CD14-positive monocyte (primary cell): Measurements from ENCODE around the gene TTC28. TPM values are rescaled to one million over a fixed set of nuclear protein-coding genes. Genes with fewer than 3 reads are reported as not detected.

Experiments
- DNase-seq, 3 donors: peaks; one replicate each; pipeline ENCODE4 v3.0.0-alpha.2; 2011 to 2022
- H2AFZ ChIP-seq: 2 replicates; pipeline ENCODE4 v1.6.0; 2012; ENCODE audit warnings: mild to moderate bottlenecking, low read depth, low read length, inconsistent platforms; ENCODE audit not compliant: insufficient read depth, poor library complexity, severe bottlenecking
- H3K27ac ChIP-seq, 2 donors: 1 replicate in 1 of 2; 2 replicates in 1 of 2; pipeline ENCODE4 v1.5.1; 2012 to 2013; ENCODE audit warnings: low read length in 2 of 2, control low read depth in 1 of 2, inconsistent platforms in 1 of 2, low read depth in 1 of 2, mild to moderate bottlenecking in 1 of 2
- H3K27me3 ChIP-seq, 2 donors: one replicate each; pipeline versions ENCODE4 v1.6.0 to v1.6.1; 2011 to 2013; ENCODE audit warnings: low read length in 2 of 2; ENCODE audit not compliant: control insufficient read depth in 2 of 2, insufficient read depth in 2 of 2
- H3K36me3 ChIP-seq, 2 donors: replicated peaks in 1 of 2; 1 replicate in 1 of 2; 2 replicates in 1 of 2; pipeline versions ENCODE4 v1.5.1 to v1.6.1; 2012 to 2013; ENCODE audit warnings: low read length in 2 of 2, control low read depth in 1 of 2, inconsistent platforms in 1 of 2, mild to moderate bottlenecking in 1 of 2; ENCODE audit not compliant: insufficient read depth in 2 of 2, control insufficient read depth in 1 of 2
- H3K4me1 ChIP-seq, 2 donors: 1 replicate in 1 of 2; 2 replicates in 1 of 2; pipeline versions ENCODE4 v1.5.1 to v1.6.1; 2012 to 2013; ENCODE audit warnings: low read length in 2 of 2, control low read depth in 1 of 2, inconsistent platforms in 1 of 2, mild to moderate bottlenecking in 1 of 2, moderate library complexity in 1 of 2; ENCODE audit not compliant: insufficient read depth in 2 of 2, control insufficient read depth in 1 of 2
- H3K4me2 ChIP-seq: replicated peaks from 2 replicates; pipeline ENCODE3; 2012; ENCODE audit warnings: low read length, moderate library complexity, mild to moderate bottlenecking; ENCODE audit not compliant: poor library complexity, severe bottlenecking; ENCODE audit errors: extremely low read depth
- H3K4me3 ChIP-seq, 3 experiments: fragments of 200-600 bp in 1 of 3; sonication (generic) in 1 of 3; replicated peaks in 1 of 3; 1 replicate in 2 of 3; 2 replicates in 1 of 3; pipeline ENCODE4 v1.5.1; 2011 to 2013; ENCODE audit warnings: low read length in 3 of 3, mild to moderate bottlenecking in 3 of 3, control low read depth in 2 of 3, low read depth in 2 of 3, inconsistent platforms in 1 of 3, moderate library complexity in 1 of 3
- H3K79me2 ChIP-seq: 2 replicates; pipeline ENCODE4 v1.6.0; 2012; ENCODE audit warnings: mild to moderate bottlenecking, control low read depth, inconsistent platforms, low read length, moderate library complexity; ENCODE audit not compliant: insufficient read depth
- H3K9ac ChIP-seq: 2 replicates; pipeline ENCODE4 v1.6.0; 2017; ENCODE audit warnings: low read length, mild to moderate bottlenecking; ENCODE audit not compliant: insufficient read depth, poor library complexity, severe bottlenecking
- H3K9me3 ChIP-seq, 2 donors: replicated peaks in 1 of 2; 1 replicate in 1 of 2; 2 replicates in 1 of 2; pipeline versions ENCODE4 v1.5.1 to v1.6.1; 2012 to 2013; ENCODE audit warnings: low read length in 2 of 2, control low read depth in 1 of 2; ENCODE audit not compliant: control insufficient read depth in 1 of 2, insufficient read depth in 1 of 2
- H4K20me1 ChIP-seq: 2 replicates; pipeline ENCODE4 v1.6.0; 2012; ENCODE audit warnings: mild to moderate bottlenecking, low read length, control low read depth, moderate library complexity; ENCODE audit not compliant: insufficient read depth
- H3K27ac Mint-ChIP-seq, 7 donors: one replicate each; pipeline ENCODE4 v1.8.0; 2020; ENCODE audit warnings: mild to moderate bottlenecking in 7 of 7, mixed read lengths in 7 of 7, moderate library complexity in 6 of 7, inconsistent platforms in 2 of 7
- H3K27me3 Mint-ChIP-seq, 3 donors: one replicate each; pipeline ENCODE4 v1.8.0; 2021 to 2022; ENCODE audit warnings: low read depth in 3 of 3, mild to moderate bottlenecking in 3 of 3, mixed read lengths in 3 of 3, moderate library complexity in 3 of 3, inconsistent platforms in 1 of 3
- H3K36me3 Mint-ChIP-seq, 2 donors: one replicate each; pipeline ENCODE4 v1.8.0; 2020; ENCODE audit warnings: mixed read lengths in 2 of 2, inconsistent platforms in 1 of 2, mild to moderate bottlenecking in 1 of 2
- H3K4me1 Mint-ChIP-seq: one replicate; pipeline ENCODE4 v1.8.0; 2020; ENCODE audit warnings: mild to moderate bottlenecking, mixed read lengths
- H3K4me3 Mint-ChIP-seq, 2 donors: one replicate each; pipeline ENCODE4 v1.8.0; 2020; ENCODE audit warnings: mild to moderate bottlenecking in 2 of 2, mixed read lengths in 2 of 2, moderate library complexity in 1 of 2
- H3K9me3 Mint-ChIP-seq, 7 donors: one replicate each; pipeline ENCODE4 v1.8.0; 2020 to 2022; ENCODE audit warnings: mixed read lengths in 7 of 7, mild to moderate bottlenecking in 6 of 7, moderate library complexity in 6 of 7, inconsistent platforms in 2 of 7
- CTCF ChIP-seq: fragments of 200-600 bp; IDR thresholded peaks from one replicate; pipeline ENCODE4 v1.8.0; 2022; ENCODE audit warnings: antibody characterized with exemption, mild to moderate bottlenecking
- WGBS: methylation state at CpG from one replicate; pipeline ENCODE4 v1.1.5; 2013; ENCODE audit warnings: missing lambda C conversion rate; ENCODE audit not compliant: insufficient coverage; 5-methylcytosine and 5-hydroxymethylcytosine counted together
- intact Hi-C, 2 donors: fragments of 100-400 bp; cut with micrococcal nuclease; formaldehyde crosslinking; loops; one replicate each; pipeline versions ENCODE4 v1.15.0 to v1.15.1; 2023
- polyA plus RNA-seq, 3 donors: library from polyadenylated mRNA; depleted of rRNA in 1 of 3; unstranded in 2 of 3; stranded (reverse) in 1 of 3; fragments of 300-500 nt in 2 of 3; fragments of >200 nt in 1 of 3; fragmentation: Illumina TruSeq in 2 of 3; gene quantifications; 1 replicate in 2 of 3; 2 replicates in 1 of 3; pipeline ENCODE4 v1.2.3, GENCODE V29; 2012 to 2021

TTC28 gene
- polyA plus RNA-seq, 3 donors, result 0.24 to 0.61 TPM; not detected in 1

- WGBS, result 50% methylated on average over 2 of the region's 3 CpGs
- Histone ChIP-seq H4K20me1 (no peaks in the 10 kb centered on the region), H3K27me3 (no peaks in the 10 kb centered on the region), H3K4me2 (no peak overlapping the region), H3K9ac (no peak overlapping the region), H2AFZ (no peak overlapping the region), H3K27ac (no peak overlapping the region), H3K4me1 (no peaks in the 10 kb centered on the region), H3K79me2 (no peaks in the 10 kb centered on the region), H3K9me3 (no peaks in the 10 kb centered on the region), H3K36me3 (no peaks in the 10 kb centered on the region), H3K4me3 (no peak overlapping the region)
- Mint-ChIP-seq H3K4me3 (no peak overlapping the region), H3K36me3 (no peaks in the 10 kb centered on the region), H3K27ac (peak overlapping the region in 2 of 7 donors; percentile 25 to 46), H3K27me3 (no peaks in the 10 kb centered on the region), H3K9me3 (peaks cover 0 to 5% (median 0%) of the 10 kb centered on the region in 7 donors), H3K4me1 (peaks cover 4% of the 10 kb centered on the region)
- no peak for TF ChIP-seq CTCF
- intact Hi-C loops, result no loop called here
- peak in 1 of 3 donors; percentile 46 for DNase-seq
Measured at GRCh38 chr22:28410050-28410816, 269.4 kb downstream of the TTC28 start.

GRCh38 chr22:28408709-28409108, 270.9 kb downstream of the TTC28 start:
- no CpG with 5 or more reads among the region's 2 CpGs for WGBS
- Mint-ChIP-seq H3K36me3 (no peaks in the 10 kb centered on the region), H3K4me1 (peaks cover 4% of the 10 kb centered on the region), H3K4me3 (no peak overlapping the region), H3K27me3 (no peaks in the 10 kb centered on the region), H3K9me3 (peaks cover 0 to 5% (median 0%) of the 10 kb centered on the region in 7 donors), H3K27ac (no peak overlapping the region)
- Histone ChIP-seq H3K27me3 (no peaks in the 10 kb centered on the region), H3K4me2 (no peak overlapping the region), H3K27ac (no peak overlapping the region), H3K4me3 (no peak overlapping the region), H4K20me1 (no peaks in the 10 kb centered on the region), H3K9ac (no peak overlapping the region), H2AFZ (no peak overlapping the region), H3K9me3 (no peaks in the 10 kb centered on the region), H3K4me1 (no peaks in the 10 kb centered on the region), H3K79me2 (no peaks in the 10 kb centered on the region), H3K36me3 (no peaks in the 10 kb centered on the region)
- DNase-seq, result no peak
- TF ChIP-seq CTCF, result no peak
- intact Hi-C loops, result no loop called here
